Erythroblast (primary cell): Measurements from ENCODE around the gene RARB.

ENCODE experiments used
- GATA1 ChIP-seq: IDR thresholded peaks from 2 replicates; pipeline ENCODE4 v1.6.1; 2011; ENCODE audit warnings: low read depth, mild to moderate bottlenecking, control low read depth, low read length, moderate library complexity
- POLR2A ChIP-seq: IDR thresholded peaks from 2 replicates; pipeline ENCODE4 v1.6.1; 2011; ENCODE audit warnings: mild to moderate bottlenecking, low read length

- TF ChIP-seq POLR2A = no peak
- no peak for TF ChIP-seq GATA1
These were observed 153.3 kb downstream of the RARB start for GRCh38 chr3:25581335-25581734.
